Activated B cell treated with CpG ODN at 0.5 μM for 24 hours (primary cell): ENCODE data around the gene GRM5. TPM values are rescaled to one million over a fixed set of nuclear protein-coding genes. Genes with fewer than 3 reads are reported as not detected.

Experiments used
- ATAC-seq: fragments of 200-7000 bp; cut with Tn5 transposase; one replicate; pipeline ENCODE4 v1.10.0; 2021; ENCODE audit warnings: low read depth, mild to moderate bottlenecking, moderate library complexity
- CTCF ChIA-PET: fragments of 350-600 bp; sonication (Branson Sonifier 250); formaldehyde crosslinking; loops from one replicate; lab custom pipeline; 2021; ENCODE audit warnings: antibody characterized with exemption; lab: Charles Lee
- POLR2A ChIA-PET: fragments of 350-600 bp; sonication (Branson Sonifier 250); formaldehyde crosslinking; loops from one replicate; lab custom pipeline; 2021; ENCODE audit warnings: antibody characterized with exemption; lab: Charles Lee
- DNase-seq: peaks from one replicate; pipeline ENCODE4 v3.0.0; 2022
- H3K27ac Mint-ChIP-seq: one replicate; pipeline ENCODE4 v1.8.0; 2020; ENCODE audit warnings: mixed read lengths
- H3K27me3 Mint-ChIP-seq: one replicate; pipeline ENCODE4 v1.8.0; 2021; ENCODE audit warnings: mixed read lengths
- H3K36me3 Mint-ChIP-seq: one replicate; pipeline ENCODE4 v1.8.0; 2021; ENCODE audit warnings: low read depth, mixed read lengths
- H3K4me1 Mint-ChIP-seq: one replicate; pipeline ENCODE4 v1.8.0; 2021; ENCODE audit warnings: mixed read lengths
- H3K4me3 Mint-ChIP-seq: one replicate; pipeline ENCODE4 v1.8.0; 2020; ENCODE audit warnings: mild to moderate bottlenecking, mixed read lengths
- H3K9me3 Mint-ChIP-seq: one replicate; pipeline ENCODE4 v1.8.0; 2020; ENCODE audit warnings: mixed read lengths
- CTCF ChIP-seq: fragments of 200-600 bp; IDR thresholded peaks from one replicate; pipeline ENCODE4 v1.8.0; 2022; ENCODE audit warnings: antibody characterized with exemption, mild to moderate bottlenecking
- intact Hi-C: fragments of 100-400 bp; cut with micrococcal nuclease; formaldehyde crosslinking; loops from one replicate; pipeline ENCODE4 v1.15.1; 2024
- total RNA-seq: library from RNA; stranded (reverse); gene quantifications from 2 replicates; pipeline ENCODE4 v1.2.3, GENCODE V29; 2022

The GRM5 gene
- total RNA-seq, 1 donor from 2014 or later = not detected

DNA sequence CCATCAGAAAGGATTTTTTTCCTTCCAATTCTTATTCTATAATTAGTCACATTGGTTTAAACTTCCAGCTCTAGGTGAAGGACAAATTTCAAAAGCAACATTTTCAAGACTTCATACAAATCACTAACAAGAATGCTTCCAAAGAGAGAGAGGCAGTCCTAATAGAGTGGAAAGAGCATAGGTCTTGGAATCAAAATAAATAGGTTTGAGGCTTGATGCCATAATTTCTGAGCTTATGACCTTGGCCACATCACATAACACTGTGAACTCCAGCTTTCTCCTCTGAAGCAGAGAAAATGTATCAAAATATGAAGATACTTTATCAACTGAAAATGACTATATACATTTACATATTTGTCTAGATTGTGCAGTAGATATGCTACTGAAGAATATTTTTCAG, 246.8 kb downstream of the GRM5 start:
- intact Hi-C loops = no loop called here
- H3K9me3 Mint-ChIP-seq = peaks cover 5% of the 10 kb centered on the region
- CTCF ChIA-PET = no interaction called here
- H3K27me3 Mint-ChIP-seq = no peaks in the 10 kb centered on the region
- no peaks in the 10 kb centered on the region for H3K4me1 Mint-ChIP-seq
- ATAC-seq (no peak), DNase-seq (no peak)
- no peak overlapping the region for H3K27ac Mint-ChIP-seq
- POLR2A ChIA-PET = no interaction called here
- H3K4me3 Mint-ChIP-seq = no peak overlapping the region
- H3K36me3 Mint-ChIP-seq = no peaks in the 10 kb centered on the region
- TF ChIP-seq CTCF = no peak

DNA sequence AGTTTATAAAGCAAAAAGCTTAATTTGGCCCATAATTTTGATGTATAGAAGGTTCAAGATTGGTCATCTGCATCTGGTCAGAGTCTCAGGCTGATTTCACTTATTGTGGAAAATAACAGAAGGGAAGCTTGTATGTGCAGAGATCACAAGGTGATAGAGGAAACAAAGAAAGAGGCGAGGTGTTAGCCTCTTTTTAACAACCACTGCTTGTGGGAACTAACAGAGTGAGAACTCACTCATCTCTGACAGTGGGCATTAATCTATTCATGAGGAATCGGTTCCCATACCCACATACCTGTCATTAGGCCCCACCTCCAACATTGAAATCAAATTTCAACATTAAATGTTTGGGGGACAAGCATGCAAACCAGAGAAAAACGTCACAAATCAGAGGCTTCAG, 250.3 kb downstream of the GRM5 start:
- DNase-seq = no peak
- intact Hi-C loops = no loop called here

GRCh38 chr11:88814076-88814475, 251.7 kb downstream of the GRM5 start:
- intact Hi-C loops = no loop called here
- no peak for DNase-seq
- POLR2A ChIA-PET = no interaction called here

More for the DNA sequence above, 250.3 kb downstream of the GRM5 start:
- Mint-ChIP-seq H3K4me1 (no peaks in the 10 kb centered on the region), H3K27ac (no peak overlapping the region), H3K4me3 (no peak overlapping the region), H3K9me3 (peaks cover 2% of the 10 kb centered on the region), H3K27me3 (no peaks in the 10 kb centered on the region), H3K36me3 (no peaks in the 10 kb centered on the region)
- TF ChIP-seq CTCF = no peak
- ChIA-PET POLR2A (no interaction called here), CTCF (no interaction called here)
- no peak for ATAC-seq

DNA sequence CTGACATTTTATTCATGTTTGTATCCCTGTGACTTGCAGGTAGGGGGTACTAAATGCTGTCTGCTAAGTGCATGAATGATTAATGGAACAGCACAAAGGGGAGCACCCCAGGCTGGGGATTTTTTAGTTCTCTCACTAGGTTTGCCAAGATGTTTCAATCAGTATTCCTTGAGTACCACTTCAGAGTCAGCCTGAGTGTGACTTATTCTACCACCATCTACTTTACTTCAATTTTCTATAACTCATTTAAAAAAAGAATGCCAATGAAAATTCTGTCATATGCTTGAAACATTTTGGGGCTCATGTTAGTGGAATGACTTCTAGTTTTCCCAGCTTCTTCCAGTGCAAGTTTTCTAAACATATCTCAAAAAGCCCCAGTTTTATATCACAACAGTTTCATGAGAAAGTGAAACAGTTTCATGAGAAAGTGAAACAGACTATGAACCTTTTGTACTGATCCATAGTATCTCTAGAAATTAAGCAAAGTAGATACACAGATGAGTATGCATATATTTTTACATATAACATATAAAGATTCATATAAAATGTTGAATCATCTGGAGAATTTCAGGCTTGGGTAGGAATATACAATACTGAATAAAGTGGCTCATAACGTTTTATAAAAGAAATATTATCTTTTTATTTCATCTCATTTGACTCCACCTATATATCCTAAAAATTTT, 252.4 kb downstream of the GRM5 start:
- no peaks in the 10 kb centered on the region for H3K27me3 Mint-ChIP-seq
- TF ChIP-seq CTCF = no peak
- no peaks in the 10 kb centered on the region for H3K4me1 Mint-ChIP-seq
- H3K9me3 Mint-ChIP-seq = peaks cover 2% of the 10 kb centered on the region
- CTCF ChIA-PET = no interaction called here
- ATAC-seq (no peak), DNase-seq (no peak)
- H3K27ac Mint-ChIP-seq = no peak overlapping the region
- intact Hi-C loops = no loop called here
- no peaks in the 10 kb centered on the region for H3K36me3 Mint-ChIP-seq
- POLR2A ChIA-PET = no interaction called here
- H3K4me3 Mint-ChIP-seq = no peak overlapping the region

More at GRCh38 chr11:88814076-88814475, 251.7 kb downstream of the GRM5 start:
- H3K4me1 Mint-ChIP-seq = no peaks in the 10 kb centered on the region
- CTCF ChIA-PET = no interaction called here
- H3K36me3 Mint-ChIP-seq = no peaks in the 10 kb centered on the region
- no peak for ATAC-seq
- no peak for TF ChIP-seq CTCF
- no peak overlapping the region for H3K27ac Mint-ChIP-seq
- H3K9me3 Mint-ChIP-seq = peaks cover 2% of the 10 kb centered on the region
- H3K4me3 Mint-ChIP-seq = no peak overlapping the region
- H3K27me3 Mint-ChIP-seq = no peaks in the 10 kb centered on the region

GRCh38 chr11:88810420-88811097, 255.2 kb downstream of the GRM5 start:
- ChIA-PET POLR2A (no interaction called here), CTCF (no interaction called here)
- H3K27me3 Mint-ChIP-seq = no peaks in the 10 kb centered on the region
- no peak overlapping the region for H3K4me3 Mint-ChIP-seq
- DNase-seq (no peak), ATAC-seq (no peak)
- H3K9me3 Mint-ChIP-seq = peaks cover 2% of the 10 kb centered on the region
- intact Hi-C loops = no loop called here
- no peak for TF ChIP-seq CTCF
- H3K36me3 Mint-ChIP-seq = no peaks in the 10 kb centered on the region
- H3K4me1 Mint-ChIP-seq = no peaks in the 10 kb centered on the region
- no peak overlapping the region for H3K27ac Mint-ChIP-seq
